COLO829 (cell line): Measurements from ENCODE around the gene TRPM3.
"Not testable (repeated sequence)": the region's sequence is repeated elsewhere in the genome, so short reads cannot be mapped to it uniquely, and the experiment has no call there.

ENCODE experiments used
- DNase-seq: peaks from one replicate; pipeline ENCODE4 v3.0.0; 2012; ENCODE audit warnings: low spot score

Gene TRPM3

GRCh38 chr9:70654144-70654543, 467.3 kb downstream of the TRPM3 start:
- no peak for DNase-seq

DNA sequence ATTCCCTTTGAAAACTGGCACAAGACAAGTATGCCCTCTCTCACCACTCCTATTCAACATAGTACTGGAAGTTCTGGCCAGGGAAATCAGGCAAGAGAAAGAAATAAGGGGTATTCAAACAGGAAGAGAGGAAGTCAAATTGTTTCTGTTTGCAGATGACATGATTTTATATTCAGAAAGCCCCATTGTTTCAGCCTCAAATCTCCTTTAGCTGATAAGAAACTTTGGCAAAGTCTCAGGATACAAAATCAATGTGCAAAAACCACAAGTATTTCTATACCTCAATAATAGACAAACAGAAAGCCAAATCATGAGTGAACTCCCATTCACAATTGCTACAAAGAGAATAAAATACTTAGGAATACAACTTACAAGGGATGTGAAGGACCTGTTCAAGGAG, 476.8 kb downstream of the TRPM3 start:
- DNase-seq = not testable (repeated sequence)

DNA sequence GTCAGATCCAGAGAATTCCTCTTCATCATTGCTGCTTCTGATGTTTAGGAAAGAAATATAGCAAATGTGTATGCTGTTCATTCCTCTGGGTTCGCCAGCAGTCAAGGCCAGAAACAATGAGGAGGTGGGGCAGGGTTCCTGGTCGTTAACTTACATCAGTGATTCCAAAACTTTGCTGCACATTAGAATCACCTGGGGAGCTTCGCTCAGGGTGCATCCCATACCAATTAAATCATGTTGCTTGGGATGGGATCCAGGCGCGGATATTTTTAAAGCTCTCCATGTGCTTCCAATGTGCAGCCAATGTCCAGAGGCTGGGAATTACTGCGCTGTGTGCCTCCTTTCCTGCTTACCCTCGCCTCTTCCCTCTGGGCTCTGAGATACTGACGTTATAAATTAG, 479.1 kb downstream of the TRPM3 start:
- no peak for DNase-seq

DNA sequence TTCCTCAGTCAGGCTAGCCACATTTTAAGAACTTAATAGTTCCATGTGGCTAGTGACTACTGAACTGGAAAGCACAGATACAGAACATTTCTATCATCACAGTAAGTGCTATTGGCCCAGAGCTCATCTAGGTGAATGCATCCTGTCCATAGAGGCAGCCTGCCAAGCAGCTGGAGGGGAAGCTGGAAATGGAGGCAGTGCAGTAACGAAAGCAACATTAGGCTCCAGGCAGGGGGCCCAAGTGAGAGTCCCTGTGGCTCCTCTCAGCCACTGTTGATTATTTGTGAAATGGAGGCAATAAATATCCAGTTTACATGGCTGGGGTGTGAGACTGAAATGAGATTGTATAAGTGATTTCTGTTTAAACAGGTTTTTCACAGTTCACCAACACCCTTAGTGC, 479.8 kb downstream of the TRPM3 start:
- no peak for DNase-seq

GRCh38 chr9:70641031-70641430, 480.4 kb downstream of the TRPM3 start:
- no peak for DNase-seq

GRCh38 chr9:70639853-70640814, 481.3 kb downstream of the TRPM3 start:
- peak; percentile 67 for DNase-seq

- peak; percentile 90 for DNase-seq
These were observed 485.6 kb downstream of the TRPM3 start for GRCh38 chr9:70635790-70636189.

GRCh38 chr9:70634696-70635095, 486.7 kb downstream of the TRPM3 start:
- DNase-seq = no peak

DNA sequence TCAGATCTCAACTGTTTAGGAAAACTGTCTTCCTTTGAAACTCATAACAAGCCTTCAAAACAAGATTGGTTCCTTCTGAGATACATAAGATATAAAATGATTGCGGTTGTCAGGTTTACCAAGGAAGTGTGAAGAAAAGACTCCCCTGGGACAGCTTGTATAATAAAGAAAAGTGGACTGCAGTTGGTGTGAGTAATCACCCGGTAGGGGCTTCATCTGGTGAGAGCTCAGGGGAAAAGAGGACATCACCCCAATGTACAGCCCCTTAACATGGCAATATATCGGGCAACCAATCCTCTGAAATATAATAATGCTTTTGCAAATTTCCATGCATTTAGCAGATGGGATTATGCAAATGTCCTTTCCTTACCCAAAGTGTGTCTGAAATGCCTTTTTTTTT, 490.4 kb downstream of the TRPM3 start:
- DNase-seq = no peak

DNA sequence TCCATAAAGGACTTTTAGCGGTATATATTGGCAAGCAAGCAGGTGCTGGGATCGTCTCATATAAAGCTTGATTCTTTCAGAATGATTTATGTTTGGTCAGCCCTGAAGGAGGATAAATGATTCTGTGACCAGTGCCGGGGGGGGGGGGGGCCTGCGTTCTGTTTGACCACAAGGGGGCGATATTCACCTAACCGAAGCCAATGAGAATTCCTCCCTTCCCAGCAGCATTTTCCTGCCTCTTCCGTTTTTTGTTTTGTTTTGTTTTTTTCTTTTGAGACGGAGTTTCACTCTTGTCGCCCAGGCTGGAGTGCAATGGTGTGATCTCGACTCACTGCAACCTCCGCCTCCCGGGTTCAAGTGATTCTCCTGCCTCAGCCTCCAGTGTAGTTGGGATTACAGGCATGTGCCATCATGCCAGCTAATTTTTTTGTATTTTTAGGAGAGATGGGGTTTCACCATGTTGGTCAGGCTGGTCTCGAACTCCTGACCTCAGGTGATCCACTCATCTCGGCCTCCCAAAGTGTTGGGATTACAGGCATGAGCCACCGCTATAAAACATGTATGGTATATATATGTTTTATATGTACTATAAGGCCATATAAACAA, 492.2 kb downstream of the TRPM3 start:
- DNase-seq = peak; percentile 73

- DNase-seq = no peak
These were observed 496.3 kb downstream of the TRPM3 start for GRCh38 chr9:70625078-70625477.

- no peak for DNase-seq
These were observed 502.6 kb downstream of the TRPM3 start for GRCh38 chr9:70618784-70619183.

- DNase-seq = no peak
These were observed 504.2 kb downstream of the TRPM3 start for GRCh38 chr9:70617033-70617828.

DNA sequence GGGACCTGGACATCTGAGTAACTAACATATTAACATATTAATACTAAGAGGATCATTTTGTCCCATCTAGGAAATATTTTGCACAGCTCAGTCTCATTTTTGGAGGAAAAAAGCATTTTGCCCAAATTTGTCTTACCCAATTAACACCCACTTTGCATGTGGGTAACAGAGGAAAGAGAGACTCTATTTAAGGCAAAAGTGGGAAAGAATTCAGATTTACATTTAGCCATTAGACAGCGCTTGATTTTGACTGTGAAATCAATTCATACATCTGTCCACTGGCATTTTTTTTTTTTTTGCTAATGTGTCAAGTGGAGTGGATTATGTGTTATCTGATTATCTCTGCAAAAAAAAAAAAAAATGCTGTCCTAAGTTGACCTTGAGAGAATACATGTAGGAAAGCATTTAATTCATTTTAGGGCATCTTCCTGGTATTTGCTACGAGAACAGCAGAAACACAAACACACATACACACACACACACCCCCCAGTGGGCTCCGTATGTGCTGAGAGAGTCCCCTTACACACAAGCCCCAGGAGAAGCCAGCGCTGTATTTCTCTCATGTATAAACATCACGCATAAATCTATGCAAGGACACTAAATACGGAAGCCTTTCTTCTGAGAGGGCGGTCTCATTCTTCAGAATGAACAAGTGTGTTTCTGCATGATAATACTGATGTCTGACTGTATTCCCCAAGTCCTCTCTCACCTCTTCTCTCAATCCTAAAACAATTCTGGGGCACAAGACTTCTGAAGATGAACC, 505.0 kb downstream of the TRPM3 start:
- DNase-seq = no peak

DNA sequence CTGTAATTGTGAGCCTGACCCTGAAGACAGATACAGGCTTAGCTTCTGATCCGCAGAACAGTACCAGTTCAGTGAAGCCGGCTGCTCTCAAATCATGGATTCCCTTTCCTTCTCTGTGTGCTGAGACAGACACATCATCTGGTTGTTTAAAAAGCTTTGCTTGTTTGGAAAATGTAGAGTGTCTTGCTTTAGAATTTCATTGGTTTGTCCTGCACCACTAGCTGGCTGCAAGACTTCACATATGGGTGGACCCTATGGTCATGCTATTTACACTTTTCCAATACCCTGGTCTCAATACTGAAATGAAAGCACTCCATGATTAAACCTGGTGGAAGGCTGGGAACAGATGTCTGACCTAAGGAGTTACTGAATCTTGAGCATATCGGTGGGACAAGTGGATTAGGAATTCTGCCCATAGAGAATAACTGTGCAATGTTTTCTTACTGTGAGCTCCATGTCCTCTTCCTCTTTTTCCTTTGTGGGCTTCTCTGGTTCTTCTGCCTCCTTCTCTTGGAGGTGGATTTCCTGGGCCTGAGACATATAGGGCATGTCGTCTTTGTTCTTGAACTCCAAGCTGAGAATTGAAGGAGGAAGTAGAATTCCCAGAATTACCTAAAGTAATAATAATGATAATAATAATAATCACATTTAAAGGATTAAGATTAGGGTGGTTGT, 505.8 kb downstream of the TRPM3 start:
- DNase-seq = no peak

- no peak for DNase-seq
These were observed 506.5 kb downstream of the TRPM3 start for GRCh38 chr9:70614786-70615463.

DNA sequence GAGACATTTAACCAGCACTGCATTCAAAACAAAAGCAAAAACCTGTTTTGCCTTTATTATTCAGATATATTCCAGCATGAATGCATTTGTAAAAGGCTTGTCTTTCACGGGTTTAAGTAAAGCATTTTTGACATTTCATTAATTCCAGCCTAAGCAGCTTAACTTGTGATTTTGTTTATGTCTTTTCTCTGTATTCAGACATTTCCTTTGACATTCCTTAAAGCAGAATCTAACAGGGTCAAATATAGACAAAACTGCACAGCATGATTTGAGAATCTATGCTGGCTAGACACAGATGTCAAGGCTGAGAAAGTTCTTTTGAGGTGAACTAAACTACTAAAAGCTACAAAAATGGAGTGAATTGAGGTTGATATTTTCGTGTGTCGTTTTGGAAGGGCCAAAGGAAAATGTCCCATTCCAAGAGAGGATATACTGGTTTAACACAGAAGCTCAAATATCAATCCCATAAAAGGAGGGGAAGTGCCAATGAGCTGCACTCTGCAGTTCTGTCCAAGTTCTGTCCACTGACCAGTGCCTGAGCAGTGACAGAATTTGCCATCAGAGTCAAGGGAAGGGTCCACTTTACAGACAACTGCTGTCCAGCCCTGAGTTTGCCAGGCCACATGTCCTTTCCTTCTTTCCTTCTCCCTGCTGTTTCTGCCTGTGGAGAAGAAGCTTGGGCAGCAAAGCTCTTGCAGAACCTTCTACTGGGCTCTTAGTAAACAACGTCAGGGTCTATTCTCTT, 508.2 kb downstream of the TRPM3 start:
- no peak for DNase-seq

- no peak for DNase-seq
These were observed 511.2 kb downstream of the TRPM3 start for GRCh38 chr9:70610287-70610644.

DNA sequence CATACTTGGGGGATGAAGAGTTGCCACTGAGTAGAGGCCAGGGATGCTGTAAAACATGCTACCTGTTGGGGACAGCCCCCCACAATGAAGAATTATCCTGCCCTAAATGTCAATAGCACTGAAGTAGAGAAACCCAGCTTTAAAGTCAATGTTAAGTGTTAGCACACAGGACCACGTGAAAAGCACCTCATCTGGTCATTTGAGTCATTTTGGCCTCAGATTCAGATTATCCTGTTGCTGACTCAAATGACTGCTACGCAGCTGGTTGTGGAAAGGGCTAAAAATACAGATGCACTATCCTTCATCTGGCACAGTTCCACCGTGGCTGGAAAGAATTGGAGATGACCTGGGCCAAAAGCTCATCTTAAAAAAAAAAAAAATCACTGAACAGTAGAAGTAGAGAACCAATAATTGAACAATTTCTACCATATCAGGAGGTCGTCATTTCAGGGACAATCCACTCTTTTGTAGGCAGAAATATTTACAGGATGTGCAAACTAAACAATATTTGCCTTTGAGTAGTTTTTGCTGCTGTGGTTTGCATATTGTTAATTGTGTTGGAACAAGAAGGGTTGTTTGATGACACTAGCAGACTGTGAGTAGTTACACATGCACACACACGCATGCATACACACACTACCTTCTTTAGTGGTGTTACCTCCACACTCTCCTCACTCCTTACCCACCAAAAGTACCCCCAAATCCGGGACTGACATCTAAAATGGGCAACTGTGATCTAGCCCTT, 511.7 kb downstream of the TRPM3 start:
- DNase-seq = peak; percentile 90
